Fibroblast of mammary gland (primary cell): ENCODE results near the gene GLB1L3.

Experiments
- DNase-seq: peaks from one replicate; pipeline ENCODE4 v3.0.0-alpha.2; 2010; ENCODE audit warnings: low read depth
- H3K4me3 ChIP-seq: 2 replicates; pipeline ENCODE4 v1.5.1; 2011; ENCODE audit warnings: low read depth, mild to moderate bottlenecking, low read length, moderate library complexity; ENCODE audit not compliant: control insufficient read depth
- TF ChIP-seq, protein P1 (sequence below): conservative IDR thresholded peaks from 2 replicates; pipeline ENCODE4 v1.5.1; 2011; ENCODE audit warnings: low read depth, low read length, inconsistent platforms; ENCODE audit not compliant: control insufficient read depth, insufficient read depth

Gene GLB1L3

GRCh38 chr11:134364261-134364660 is 88.1 kb downstream of the GLB1L3 start:
- TF ChIP-seq, protein P1, sequence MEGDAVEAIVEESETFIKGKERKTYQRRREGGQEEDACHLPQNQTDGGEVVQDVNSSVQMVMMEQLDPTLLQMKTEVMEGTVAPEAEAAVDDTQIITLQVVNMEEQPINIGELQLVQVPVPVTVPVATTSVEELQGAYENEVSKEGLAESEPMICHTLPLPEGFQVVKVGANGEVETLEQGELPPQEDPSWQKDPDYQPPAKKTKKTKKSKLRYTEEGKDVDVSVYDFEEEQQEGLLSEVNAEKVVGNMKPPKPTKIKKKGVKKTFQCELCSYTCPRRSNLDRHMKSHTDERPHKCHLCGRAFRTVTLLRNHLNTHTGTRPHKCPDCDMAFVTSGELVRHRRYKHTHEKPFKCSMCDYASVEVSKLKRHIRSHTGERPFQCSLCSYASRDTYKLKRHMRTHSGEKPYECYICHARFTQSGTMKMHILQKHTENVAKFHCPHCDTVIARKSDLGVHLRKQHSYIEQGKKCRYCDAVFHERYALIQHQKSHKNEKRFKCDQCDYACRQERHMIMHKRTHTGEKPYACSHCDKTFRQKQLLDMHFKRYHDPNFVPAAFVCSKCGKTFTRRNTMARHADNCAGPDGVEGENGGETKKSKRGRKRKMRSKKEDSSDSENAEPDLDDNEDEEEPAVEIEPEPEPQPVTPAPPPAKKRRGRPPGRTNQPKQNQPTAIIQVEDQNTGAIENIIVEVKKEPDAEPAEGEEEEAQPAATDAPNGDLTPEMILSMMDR, result no peak
- no peak for DNase-seq
- H3K4me3 ChIP-seq, result no peak overlapping the region

GRCh38 chr11:134365011-134365925 is 89.1 kb downstream of the GLB1L3 start:
- no peak for DNase-seq
- TF ChIP-seq, protein P1, result no peak
- H3K4me3 ChIP-seq, result no peak overlapping the region

GRCh38 chr11:134366254-134366653 is 90.1 kb downstream of the GLB1L3 start:
- no peak overlapping the region for H3K4me3 ChIP-seq
- no peak for DNase-seq
- TF ChIP-seq, protein P1, result no peak

DNA sequence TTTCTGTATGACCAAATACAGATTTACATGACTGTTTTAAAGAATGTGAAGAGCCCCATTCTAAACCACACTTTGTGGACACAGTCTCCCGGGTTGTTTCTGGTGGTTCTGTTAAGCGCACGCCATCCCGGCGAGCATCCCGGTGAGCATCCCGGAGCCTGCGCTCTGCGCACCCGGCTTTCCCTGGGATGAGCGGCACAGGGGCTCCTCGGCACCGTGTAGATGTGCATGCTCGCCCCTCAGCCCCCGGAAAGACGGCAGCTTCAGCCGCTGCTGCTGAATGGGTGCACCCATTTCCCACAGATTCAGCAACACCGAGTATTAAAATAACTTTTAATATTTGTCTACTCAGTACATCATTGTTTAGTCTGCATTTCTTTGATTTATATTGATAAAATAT is 91.6 kb downstream of the GLB1L3 start:
- no peak for DNase-seq

More for the DNA sequence above, 91.6 kb downstream of the GLB1L3 start:
- no peak overlapping the region for H3K4me3 ChIP-seq
- TF ChIP-seq, protein P1, result no peak
